HG02970 (cell line): Measurements from ENCODE around the gene FGD5.
"Not testable (repeated sequence)": the region's sequence is repeated elsewhere in the genome, so short reads cannot be mapped to it uniquely, and the experiment has no call there.

Experiments
- ATAC-seq: cut with Tn5 transposase; IDR thresholded peaks from one replicate; pipeline ENCODE4 v1.9.1; 2021; ENCODE audit warnings: mild to moderate bottlenecking, moderate library complexity, moderate number of reproducible peaks; ENCODE audit not compliant: unreplicated experiment, low FRiP score

FGD5 gene

GRCh38 chr3:14803981-14804834, 14.6 kb upstream of the FGD5 start:
- ATAC-seq = no peak

- ATAC-seq = no peak
Measured at GRCh38 chr3:14804835-14805780, 13.7 kb upstream of the FGD5 start.

- no peak for ATAC-seq
Measured at GRCh38 chr3:14805961-14806537, 12.7 kb upstream of the FGD5 start.

- ATAC-seq = no peak
Measured at GRCh38 chr3:14806641-14807263, 12.0 kb upstream of the FGD5 start.

GRCh38 chr3:14808025-14808424, 10.7 kb upstream of the FGD5 start:
- no peak for ATAC-seq

- no peak for ATAC-seq
Measured at GRCh38 chr3:14808502-14809266, 10.1 kb upstream of the FGD5 start.

GRCh38 chr3:14809611-14810010, 9.2 kb upstream of the FGD5 start:
- not testable (repeated sequence) for ATAC-seq

- no peak for ATAC-seq
Measured at GRCh38 chr3:14810070-14810791, 8.5 kb upstream of the FGD5 start.

- ATAC-seq = no peak
Measured at GRCh38 chr3:14810801-14811661, 7.7 kb upstream of the FGD5 start.

GRCh38 chr3:14811684-14812083, 7.1 kb upstream of the FGD5 start:
- ATAC-seq = no peak

- no peak for ATAC-seq
Measured at GRCh38 chr3:14812196-14812790, 6.5 kb upstream of the FGD5 start.

GRCh38 chr3:14814411-14814871, 4.3 kb upstream of the FGD5 start:
- no peak for ATAC-seq

GRCh38 chr3:14816359-14816758, 2.4 kb upstream of the FGD5 start:
- ATAC-seq = no peak

- ATAC-seq = no peak
Measured at GRCh38 chr3:14819671-14820070, 909 bp downstream of the FGD5 start.

GRCh38 chr3:14820156-14820555, 1.4 kb downstream of the FGD5 start:
- no peak for ATAC-seq

- ATAC-seq = no peak
Measured at GRCh38 chr3:14821151-14821550, 2.4 kb downstream of the FGD5 start.

GRCh38 chr3:14822134-14822533, 3.4 kb downstream of the FGD5 start:
- no peak for ATAC-seq
